22Rv1 (cell line): ENCODE data around the gene SLC35G4.

Experiments used
- ZFX ChIP-seq: fragments of 450-650 bp; IDR thresholded peaks from 2 replicates; pipeline ENCODE4 v1.6.1; 2017; ENCODE audit warnings: antibody characterized with exemption, borderline replicate concordance
- TF ChIP-seq, protein P1 (sequence below): fragments of 450-650 bp; IDR thresholded peaks from 2 replicates; pipeline ENCODE4 v1.5.1; 2017; ENCODE audit warnings: mild to moderate bottlenecking

DNA sequence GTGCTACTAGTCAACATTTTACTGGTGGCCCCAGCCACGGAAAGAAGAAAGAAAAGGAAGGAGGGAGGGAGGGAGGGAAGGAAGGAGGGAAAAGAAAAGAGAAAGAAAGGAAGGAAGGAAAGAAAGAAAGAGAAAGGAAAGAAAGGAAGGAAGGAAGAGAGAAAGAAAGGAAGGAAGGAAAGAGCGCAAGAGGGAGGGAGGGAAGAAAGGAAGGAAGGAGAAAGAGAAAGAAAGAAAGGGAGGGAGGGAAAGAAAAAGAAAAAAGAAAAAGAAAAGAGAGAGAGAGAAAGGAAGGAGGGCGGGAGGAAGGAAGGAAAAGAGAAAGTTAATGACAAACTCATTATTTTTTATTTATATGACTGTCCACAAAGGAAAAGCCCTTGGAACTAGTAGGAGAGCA, 34.9 kb upstream of the SLC35G4 start:
- TF ChIP-seq, protein P1, sequence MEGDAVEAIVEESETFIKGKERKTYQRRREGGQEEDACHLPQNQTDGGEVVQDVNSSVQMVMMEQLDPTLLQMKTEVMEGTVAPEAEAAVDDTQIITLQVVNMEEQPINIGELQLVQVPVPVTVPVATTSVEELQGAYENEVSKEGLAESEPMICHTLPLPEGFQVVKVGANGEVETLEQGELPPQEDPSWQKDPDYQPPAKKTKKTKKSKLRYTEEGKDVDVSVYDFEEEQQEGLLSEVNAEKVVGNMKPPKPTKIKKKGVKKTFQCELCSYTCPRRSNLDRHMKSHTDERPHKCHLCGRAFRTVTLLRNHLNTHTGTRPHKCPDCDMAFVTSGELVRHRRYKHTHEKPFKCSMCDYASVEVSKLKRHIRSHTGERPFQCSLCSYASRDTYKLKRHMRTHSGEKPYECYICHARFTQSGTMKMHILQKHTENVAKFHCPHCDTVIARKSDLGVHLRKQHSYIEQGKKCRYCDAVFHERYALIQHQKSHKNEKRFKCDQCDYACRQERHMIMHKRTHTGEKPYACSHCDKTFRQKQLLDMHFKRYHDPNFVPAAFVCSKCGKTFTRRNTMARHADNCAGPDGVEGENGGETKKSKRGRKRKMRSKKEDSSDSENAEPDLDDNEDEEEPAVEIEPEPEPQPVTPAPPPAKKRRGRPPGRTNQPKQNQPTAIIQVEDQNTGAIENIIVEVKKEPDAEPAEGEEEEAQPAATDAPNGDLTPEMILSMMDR = no peak
- no peak for TF ChIP-seq ZFX
